Measurements from ENCODE around the gene PITPNM3. TPM values are rescaled to one million over a fixed set of nuclear protein-coding genes. Genes with fewer than 3 reads are reported as not detected.

PITPNM3 gene
- total and polyA plus RNA-seq, 11 donors = 0.16 to 1.7 (median 0.33) TPM

DNA sequence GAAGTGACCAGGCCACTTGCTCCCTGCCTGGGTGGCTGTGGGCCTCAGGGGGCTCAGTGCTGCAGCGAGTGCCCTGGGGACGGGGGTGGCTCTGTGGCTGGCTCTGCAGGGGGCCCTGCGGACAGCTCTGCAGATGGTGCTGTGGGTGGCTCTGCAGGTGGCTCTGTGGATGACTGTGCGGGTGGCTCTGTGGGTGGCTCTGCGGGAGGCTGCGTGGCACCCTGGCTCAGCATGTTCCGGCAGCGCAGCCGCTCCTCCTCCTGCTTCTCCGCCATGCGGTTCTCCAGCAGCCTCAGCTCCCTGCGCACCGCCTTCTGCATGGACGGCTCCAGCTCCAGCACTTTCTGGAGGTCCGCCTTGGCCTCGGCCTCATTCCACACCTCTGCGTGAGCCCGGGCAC lies 130.9 kb downstream of the PITPNM3 start:
- DNase-seq (no peak), ATAC-seq (no peak)
- Histone ChIP-seq H3K9me3 (peaks cover 0 to 1% (median 0%) of the 10 kb centered on the region in 12 donors), H3K4me1 (peaks cover 0 to 14% (median 0%) of the 10 kb centered on the region in 12 donors), H3K36me3 (no peaks in the 10 kb centered on the region), H3K4me3 (no peak overlapping the region), H3K27ac (no peak overlapping the region), H3K27me3 (peaks cover 0 to 18% (median 0%) of the 10 kb centered on the region in 9 donors)
- WGBS, 4 donors = 88 to 93% (median 88%) methylated on average over 17 to 18 of the region's 18 CpGs
- intact Hi-C loops (cut with DNase I) = loop anchor here in 1 of 10 donors (10.0 kb wide), 1 partner anchor 721 kb away; no protein-coding TSS in a partner anchor
- TF ChIP-seq, protein P1, sequence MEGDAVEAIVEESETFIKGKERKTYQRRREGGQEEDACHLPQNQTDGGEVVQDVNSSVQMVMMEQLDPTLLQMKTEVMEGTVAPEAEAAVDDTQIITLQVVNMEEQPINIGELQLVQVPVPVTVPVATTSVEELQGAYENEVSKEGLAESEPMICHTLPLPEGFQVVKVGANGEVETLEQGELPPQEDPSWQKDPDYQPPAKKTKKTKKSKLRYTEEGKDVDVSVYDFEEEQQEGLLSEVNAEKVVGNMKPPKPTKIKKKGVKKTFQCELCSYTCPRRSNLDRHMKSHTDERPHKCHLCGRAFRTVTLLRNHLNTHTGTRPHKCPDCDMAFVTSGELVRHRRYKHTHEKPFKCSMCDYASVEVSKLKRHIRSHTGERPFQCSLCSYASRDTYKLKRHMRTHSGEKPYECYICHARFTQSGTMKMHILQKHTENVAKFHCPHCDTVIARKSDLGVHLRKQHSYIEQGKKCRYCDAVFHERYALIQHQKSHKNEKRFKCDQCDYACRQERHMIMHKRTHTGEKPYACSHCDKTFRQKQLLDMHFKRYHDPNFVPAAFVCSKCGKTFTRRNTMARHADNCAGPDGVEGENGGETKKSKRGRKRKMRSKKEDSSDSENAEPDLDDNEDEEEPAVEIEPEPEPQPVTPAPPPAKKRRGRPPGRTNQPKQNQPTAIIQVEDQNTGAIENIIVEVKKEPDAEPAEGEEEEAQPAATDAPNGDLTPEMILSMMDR (IDR thresholded peaks at IDR 0.05) = no peak
- no peak for TF ChIP-seq POLR2A (IDR thresholded peaks at IDR 0.05)

DNA sequence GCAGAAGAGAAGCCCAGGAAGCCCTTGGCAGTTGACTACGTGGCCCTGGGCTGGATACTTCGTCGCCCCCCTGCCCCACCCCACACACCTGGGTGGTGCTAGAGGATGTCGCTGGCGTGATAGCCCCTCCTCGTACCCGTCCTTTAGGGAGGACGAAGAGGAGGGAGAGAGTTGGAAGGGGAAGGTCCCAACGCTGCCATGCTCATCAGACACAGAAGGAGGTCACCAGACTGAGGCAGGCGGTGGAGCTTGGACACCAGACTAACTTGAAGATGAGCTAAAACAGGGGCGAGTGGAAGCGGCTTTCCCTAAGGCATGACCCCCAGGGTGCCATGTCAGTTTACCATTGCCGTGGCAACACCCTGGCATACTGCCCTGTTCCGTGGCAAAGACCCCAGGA lies 132.4 kb downstream of the PITPNM3 start:
- H3K36me3 ChIP-seq = no peaks in the 10 kb centered on the region
- H3K27me3 ChIP-seq = peaks cover 0 to 18% (median 0%) of the 10 kb centered on the region in 9 donors
- no peak for TF ChIP-seq POLR2A (IDR thresholded peaks at IDR 0.05)
- TF ChIP-seq, protein P1 (IDR thresholded peaks at IDR 0.05) = no peak
- DNase-seq = no peak
- H3K4me3 ChIP-seq = no peak overlapping the region
- peaks cover 0 to 14% (median 0%) of the 10 kb centered on the region in 12 donors for H3K4me1 ChIP-seq
- intact Hi-C loops (cut with DNase I) = loop anchor here in 4 of 10 donors (2.0 to 10.0 kb wide), 5 partner anchors 357 to 837 kb away; no protein-coding TSS in a partner anchor
- no peak overlapping the region for H3K27ac ChIP-seq
- 61 to 75% (median 70%) methylated on average over 14 of the region's 14 CpGs for WGBS, 4 donors
- ATAC-seq = no peak
- H3K9me3 ChIP-seq = no peaks in the 10 kb centered on the region

DNA sequence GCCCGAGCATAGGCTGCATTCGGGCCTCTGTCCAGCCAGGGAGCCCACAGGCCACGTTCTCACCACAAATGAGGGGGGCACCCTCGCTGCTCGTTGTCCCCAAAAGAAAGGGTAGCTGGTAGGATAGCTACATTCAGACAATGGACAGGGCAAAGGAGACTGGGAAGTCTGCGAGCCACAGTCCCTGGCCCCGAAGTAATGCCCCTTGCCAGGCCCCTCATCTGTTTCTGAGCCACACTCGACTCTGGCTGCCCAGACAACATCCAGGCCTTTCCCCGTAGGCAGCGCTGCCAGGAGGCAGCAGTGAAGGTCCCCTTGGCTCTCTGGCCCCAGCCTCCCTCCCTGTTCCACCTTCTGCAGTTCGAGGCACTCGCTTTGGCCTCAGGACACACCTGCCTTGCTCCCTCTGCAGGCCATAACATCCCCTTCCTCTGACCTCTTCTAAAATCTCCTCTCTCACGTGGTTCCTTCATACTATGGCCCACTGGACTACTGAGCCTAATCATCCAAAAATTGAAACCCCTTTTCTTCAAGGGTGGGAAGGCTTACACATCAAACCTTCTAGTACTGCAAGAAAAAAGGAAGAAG lies 133.6 kb downstream of the PITPNM3 start:
- peaks cover 0 to 18% (median 0%) of the 10 kb centered on the region in 9 donors for H3K27me3 ChIP-seq
- intact Hi-C loops (cut with DNase I) = loop anchor here (1.0 to 10.0 kb wide), 8 partner anchors 355 to 836 kb away; no protein-coding TSS in a partner anchor
- 50 to 66% (median 58%) methylated on average over 11 to 13 of the region's 13 CpGs for WGBS, 4 donors

More for the DNA sequence above, 133.6 kb downstream of the PITPNM3 start:
- no peak for TF ChIP-seq POLR2A (IDR thresholded peaks at IDR 0.05)
- TF ChIP-seq, protein P1 (IDR thresholded peaks at IDR 0.05) = no peak
- Histone ChIP-seq H3K4me3 (no peak overlapping the region), H3K27ac (no peak overlapping the region), H3K9me3 (no peaks in the 10 kb centered on the region), H3K36me3 (no peaks in the 10 kb centered on the region), H3K4me1 (peaks cover 0 to 9% (median 0%) of the 10 kb centered on the region in 12 donors)
- no peak for DNase-seq
- ATAC-seq = no peak

All from heart left ventricle (tissue), 16 donors.